GM23338 (cell line): ENCODE results near the gene ADAMTS17. TPM values are rescaled to one million over a fixed set of nuclear protein-coding genes. Genes with fewer than 3 reads are reported as not detected.

Source experiments
- ATAC-seq: fragments of 200-7000 bp; cut with Tn5 transposase; 3 replicates; pipeline ENCODE4 v1.9.1; 2020
- DNase-seq: peaks from one replicate; pipeline ENCODE4 v3.0.0-alpha.2; 2015; ENCODE audit warnings: low spot score
- H2AFZ ChIP-seq: fragments of 200-600 bp; sonication (generic); 2 replicates; pipeline ENCODE4 v1.8.0; 2016; ENCODE audit warnings: antibody characterized with exemption, mild to moderate bottlenecking, moderate library complexity
- H3F3A ChIP-seq: fragments of 200-600 bp; sonication (generic); replicated peaks from 2 replicates; pipeline ENCODE4 v1.8.0; 2017; ENCODE audit warnings: antibody characterized with exemption, mixed run types, low read depth
- H3K27ac ChIP-seq: fragments of 200-600 bp; sonication (generic); 2 replicates; pipeline ENCODE4 v1.6.1; 2016; ENCODE audit warnings: low read depth
- H3K27me3 ChIP-seq: fragments of 200-600 bp; sonication (generic); 2 replicates; pipeline ENCODE4 v1.8.0; 2016; ENCODE audit warnings: mild to moderate bottlenecking, mixed run types, moderate library complexity; ENCODE audit not compliant: insufficient read depth
- H3K36me3 ChIP-seq: fragments of 200-600 bp; sonication (generic); 2 replicates; pipeline ENCODE4 v1.8.0; 2016; ENCODE audit warnings: mild to moderate bottlenecking; ENCODE audit not compliant: insufficient read depth
- H3K4me1 ChIP-seq: fragments of 200-600 bp; sonication (generic); 2 replicates; pipeline ENCODE4 v1.8.0; 2016; ENCODE audit warnings: mild to moderate bottlenecking, moderate library complexity; ENCODE audit not compliant: insufficient read depth
- H3K4me2 ChIP-seq: fragments of 200-600 bp; sonication (generic); 2 replicates; pipeline ENCODE4 v1.7.1; 2017; ENCODE audit warnings: mixed run types
- H3K4me3 ChIP-seq: fragments of 200-600 bp; sonication (generic); 2 replicates; pipeline ENCODE4 v1.6.1; 2016; ENCODE audit warnings: mixed run types
- H3K79me2 ChIP-seq: fragments of 200-600 bp; sonication (generic); replicated peaks from 2 replicates; pipeline ENCODE4 v1.8.0; 2017; ENCODE audit warnings: mild to moderate bottlenecking; ENCODE audit not compliant: insufficient read depth
- H3K9me2 ChIP-seq: fragments of 200-600 bp; sonication (generic); 2 replicates; pipeline ENCODE4 v1.8.0; 2017; ENCODE audit not compliant: insufficient read depth
- H4K20me1 ChIP-seq: fragments of 200-600 bp; sonication (generic); replicated peaks from 2 replicates; pipeline ENCODE4 v1.8.0; 2017; ENCODE audit warnings: mild to moderate bottlenecking; ENCODE audit not compliant: insufficient read depth
- H3K27ac Mint-ChIP-seq: 2 replicates; pipeline ENCODE4 v1.8.0; 2020; ENCODE audit warnings: inconsistent platforms, mild to moderate bottlenecking, moderate library complexity, mixed read lengths
- H3K27me3 Mint-ChIP-seq: 3 replicates; pipeline ENCODE4 v1.8.0; 2022; ENCODE audit warnings: low read depth, mild to moderate bottlenecking, moderate library complexity, mixed read lengths, inconsistent platforms; ENCODE audit not compliant: insufficient read depth, poor library complexity
- H3K36me3 Mint-ChIP-seq: 3 replicates; pipeline ENCODE4 v1.8.0; 2021; ENCODE audit warnings: low read depth, mild to moderate bottlenecking, inconsistent platforms, moderate library complexity, mixed read lengths
- H3K4me1 Mint-ChIP-seq: 3 replicates; pipeline ENCODE4 v1.8.0; 2020; ENCODE audit warnings: mild to moderate bottlenecking, inconsistent platforms, mixed read lengths
- H3K4me3 Mint-ChIP-seq: 3 replicates; pipeline ENCODE4 v1.8.0; 2021; ENCODE audit warnings: moderate library complexity, mild to moderate bottlenecking, inconsistent platforms, mixed read lengths
- H3K9me3 Mint-ChIP-seq: 3 replicates; pipeline ENCODE4 v1.8.0; 2020; ENCODE audit warnings: moderate library complexity, mild to moderate bottlenecking, inconsistent platforms, mixed read lengths
- CREB1 ChIP-seq: fragments of 250-450 bp; sonication (Bioruptor Pico); IDR thresholded peaks from 2 replicates; pipeline ENCODE4 v1.5.0; 2020; ENCODE audit warnings: low read depth, mild to moderate bottlenecking, moderate library complexity
- CTCF ChIP-seq, 2 experiments: fragments of 200-600 bp in 1 of 2; sonication (generic) in 1 of 2; conservative IDR thresholded peaks; 2 replicates each; pipeline versions ENCODE4 v1.5.1 to v1.6.1; 2016 to 2017; ENCODE audit warnings: antibody characterized with exemption in 2 of 2, low read depth in 2 of 2, mild to moderate bottlenecking in 2 of 2, moderate library complexity in 1 of 2
- ETS1 ChIP-seq: IDR thresholded peaks from 2 replicates; pipeline ENCODE4 v1.6.1; 2016; ENCODE audit warnings: antibody characterized with exemption
- EZH2 ChIP-seq: fragments of 200-600 bp; sonication (generic); IDR thresholded peaks from one replicate; pipeline ENCODE4 v1.8.0; 2017; ENCODE audit warnings: antibody characterized with exemption, mild to moderate bottlenecking, low read depth; ENCODE audit not compliant: unreplicated experiment
- EZH2phosphoT487 ChIP-seq: fragments of 200-600 bp; sonication (generic); IDR thresholded peaks from one replicate; pipeline ENCODE4 v1.8.1; 2018; ENCODE audit warnings: antibody characterized with exemption; ENCODE audit not compliant: unreplicated experiment
- JUNB ChIP-seq: IDR thresholded peaks from one replicate; pipeline ENCODE4 v1.6.1; 2016; ENCODE audit warnings: antibody characterized with exemption; ENCODE audit not compliant: unreplicated experiment
- NANOG ChIP-seq: IDR thresholded peaks from 2 replicates; pipeline ENCODE4 v1.6.1; 2016; ENCODE audit warnings: antibody characterized with exemption, borderline replicate concordance
- POLR2AphosphoS5 ChIP-seq: IDR thresholded peaks from 2 replicates; pipeline ENCODE4 v1.6.1; 2016; ENCODE audit warnings: antibody characterized with exemption, low read depth
- REST ChIP-seq: IDR thresholded peaks from one replicate; pipeline ENCODE4 v1.6.1; 2018; ENCODE audit warnings: antibody characterized with exemption; ENCODE audit not compliant: unreplicated experiment
- STAT1 ChIP-seq: IDR thresholded peaks from one replicate; pipeline ENCODE4 v1.6.1; 2016; ENCODE audit warnings: antibody characterized with exemption; ENCODE audit not compliant: unreplicated experiment
- ZNF114 ChIP-seq: fragments of 250-450 bp; sonication (Bioruptor Pico); IDR thresholded peaks from 2 replicates; pipeline ENCODE4 v1.5.0; 2020; ENCODE audit warnings: mild to moderate bottlenecking, moderate library complexity
- ZNF331 ChIP-seq: fragments of 250-450 bp; sonication (Bioruptor Pico); IDR thresholded peaks from 2 replicates; pipeline ENCODE4 v1.5.0; 2020; ENCODE audit warnings: low read depth, mild to moderate bottlenecking, moderate library complexity
- polyA plus RNA-seq: library from polyadenylated mRNA; unstranded; fragments of >200 nt; fragmentation: Nextera tagmentation; extraction: Ambion mirVana; gene quantifications from 2 replicates; pipeline ENCODE4 v1.2.1, GENCODE V29; 2016
- total RNA-seq: library from RNA; depleted of rRNA; stranded (reverse); fragments of >200 nt; shearing (Covaris generic); gene quantifications from 2 replicates; pipeline ENCODE4 v1.2.3, GENCODE V29; 2014
- TF ChIP-seq, protein P1 (sequence below): fragments of 250-450 bp; sonication (Bioruptor Pico); IDR thresholded peaks from 2 replicates; pipeline ENCODE4 v1.5.0; 2020; ENCODE audit warnings: mild to moderate bottlenecking, moderate library complexity

ADAMTS17 gene
- total and polyA plus RNA-seq, 2 experiments from 2014 or later = 0.60 to 3.8 TPM

- Mint-ChIP-seq H3K4me1 (peaks cover 10% of the 10 kb centered on the region), H3K27me3 (peaks cover 3% of the 10 kb centered on the region), H3K4me3 (no peak overlapping the region), H3K36me3 (peaks cover under 1% of the 10 kb centered on the region; the same call in 1 of the 3 replicates), H3K27ac (no peak overlapping the region), H3K9me3 (peaks cover 12% of the 10 kb centered on the region)
- Histone ChIP-seq H4K20me1 (no peaks in the 10 kb centered on the region), H3K4me3 (no peak overlapping the region), H3K79me2 (no peaks in the 10 kb centered on the region), H3K4me2 (no peak overlapping the region), H3K36me3 (no peaks in the 10 kb centered on the region), H3F3A (no peaks in the 10 kb centered on the region), H3K4me1 (0 out of 2 replicates have a peak, but pooled peaks cover 7% of the 10 kb centered on the region), H3K9me2 (no peaks in the 10 kb centered on the region), H3K27ac (no peak overlapping the region), H3K27me3 (no peaks in the 10 kb centered on the region), H2AFZ (no peak overlapping the region)
- TF ChIP-seq STAT1 (no peak), EZH2phosphoT487 (no peak), REST (no peak), CTCF (conservative IDR thresholded peaks at IDR 0.05; ENCODE audit: low read depth in 2 of 2) (no peak), ZNF331 (CRISPR knock-in tag) (no peak), ZNF114 (CRISPR knock-in tag) (no peak), POLR2AphosphoS5 (no peak), CREB1 (CRISPR knock-in tag) (no peak), NANOG (no peak), ETS1 (no peak), JUNB (no peak), EZH2 (no peak)
- TF ChIP-seq, protein P1, sequence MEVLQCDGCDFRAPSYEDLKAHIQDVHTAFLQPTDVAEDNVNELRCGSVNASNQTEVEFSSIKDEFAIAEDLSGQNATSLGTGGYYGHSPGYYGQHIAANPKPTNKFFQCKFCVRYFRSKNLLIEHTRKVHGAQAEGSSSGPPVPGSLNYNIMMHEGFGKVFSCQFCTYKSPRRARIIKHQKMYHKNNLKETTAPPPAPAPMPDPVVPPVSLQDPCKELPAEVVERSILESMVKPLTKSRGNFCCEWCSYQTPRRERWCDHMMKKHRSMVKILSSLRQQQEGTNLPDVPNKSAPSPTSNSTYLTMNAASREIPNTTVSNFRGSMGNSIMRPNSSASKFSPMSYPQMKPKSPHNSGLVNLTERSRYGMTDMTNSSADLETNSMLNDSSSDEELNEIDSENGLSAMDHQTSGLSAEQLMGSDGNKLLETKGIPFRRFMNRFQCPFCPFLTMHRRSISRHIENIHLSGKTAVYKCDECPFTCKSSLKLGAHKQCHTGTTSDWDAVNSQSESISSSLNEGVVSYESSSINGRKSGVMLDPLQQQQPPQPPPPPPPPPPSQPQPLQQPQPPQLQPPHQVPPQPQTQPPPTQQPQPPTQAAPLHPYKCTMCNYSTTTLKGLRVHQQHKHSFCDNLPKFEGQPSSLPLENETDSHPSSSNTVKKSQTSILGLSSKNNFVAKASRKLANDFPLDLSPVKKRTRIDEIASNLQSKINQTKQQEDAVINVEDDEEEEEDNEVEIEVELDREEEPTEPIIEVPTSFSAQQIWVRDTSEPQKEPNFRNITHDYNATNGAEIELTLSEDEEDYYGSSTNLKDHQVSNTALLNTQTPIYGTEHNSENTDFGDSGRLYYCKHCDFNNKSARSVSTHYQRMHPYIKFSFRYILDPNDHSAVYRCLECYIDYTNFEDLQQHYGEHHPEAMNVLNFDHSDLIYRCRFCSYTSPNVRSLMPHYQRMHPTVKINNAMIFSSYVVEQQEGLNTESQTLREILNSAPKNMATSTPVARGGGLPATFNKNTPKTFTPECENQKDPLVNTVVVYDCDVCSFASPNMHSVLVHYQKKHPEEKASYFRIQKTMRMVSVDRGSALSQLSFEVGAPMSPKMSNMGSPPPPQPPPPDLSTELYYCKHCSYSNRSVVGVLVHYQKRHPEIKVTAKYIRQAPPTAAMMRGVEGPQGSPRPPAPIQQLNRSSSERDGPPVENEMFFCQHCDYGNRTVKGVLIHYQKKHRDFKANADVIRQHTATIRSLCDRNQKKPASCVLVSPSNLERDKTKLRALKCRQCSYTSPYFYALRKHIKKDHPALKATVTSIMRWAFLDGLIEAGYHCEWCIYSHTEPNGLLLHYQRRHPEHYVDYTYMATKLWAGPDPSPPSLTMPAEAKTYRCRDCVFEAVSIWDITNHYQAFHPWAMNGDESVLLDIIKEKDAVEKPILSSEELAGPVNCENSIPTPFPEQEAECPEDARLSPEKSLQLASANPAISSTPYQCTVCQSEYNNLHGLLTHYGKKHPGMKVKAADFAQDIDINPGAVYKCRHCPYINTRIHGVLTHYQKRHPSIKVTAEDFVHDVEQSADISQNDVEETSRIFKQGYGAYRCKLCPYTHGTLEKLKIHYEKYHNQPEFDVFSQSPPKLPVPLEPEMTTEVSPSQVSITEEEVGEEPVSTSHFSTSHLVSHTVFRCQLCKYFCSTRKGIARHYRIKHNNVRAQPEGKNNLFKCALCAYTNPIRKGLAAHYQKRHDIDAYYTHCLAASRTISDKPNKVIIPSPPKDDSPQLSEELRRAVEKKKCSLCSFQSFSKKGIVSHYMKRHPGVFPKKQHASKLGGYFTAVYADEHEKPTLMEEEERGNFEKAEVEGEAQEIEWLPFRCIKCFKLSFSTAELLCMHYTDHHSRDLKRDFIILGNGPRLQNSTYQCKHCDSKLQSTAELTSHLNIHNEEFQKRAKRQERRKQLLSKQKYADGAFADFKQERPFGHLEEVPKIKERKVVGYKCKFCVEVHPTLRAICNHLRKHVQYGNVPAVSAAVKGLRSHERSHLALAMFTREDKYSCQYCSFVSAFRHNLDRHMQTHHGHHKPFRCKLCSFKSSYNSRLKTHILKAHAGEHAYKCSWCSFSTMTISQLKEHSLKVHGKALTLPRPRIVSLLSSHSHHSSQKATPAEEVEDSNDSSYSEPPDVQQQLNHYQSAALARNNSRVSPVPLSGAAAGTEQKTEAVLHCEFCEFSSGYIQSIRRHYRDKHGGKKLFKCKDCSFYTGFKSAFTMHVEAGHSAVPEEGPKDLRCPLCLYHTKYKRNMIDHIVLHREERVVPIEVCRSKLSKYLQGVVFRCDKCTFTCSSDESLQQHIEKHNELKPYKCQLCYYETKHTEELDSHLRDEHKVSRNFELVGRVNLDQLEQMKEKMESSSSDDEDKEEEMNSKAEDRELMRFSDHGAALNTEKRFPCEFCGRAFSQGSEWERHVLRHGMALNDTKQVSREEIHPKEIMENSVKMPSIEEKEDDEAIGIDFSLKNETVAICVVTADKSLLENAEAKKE = no peak
- no peak for DNase-seq
- ATAC-seq = no peak
Observed at GRCh38 chr15:100115711-100116090, 226.1 kb downstream of the ADAMTS17 start.
